GM12878 (cell line): ENCODE data around the gene NOVA2. TPM values are rescaled to one million over a fixed set of nuclear protein-coding genes. Genes with fewer than 3 reads are reported as not detected.

ENCODE experiments used
- ATAC-seq: fragments of 200-7000 bp; cut with Tn5 transposase; 3 replicates; pipeline ENCODE4 v1.9.1; 2020; ENCODE audit warnings: mild to moderate bottlenecking, moderate library complexity
- BruUV-seq: library from RNA; stranded (reverse); fragments of 400-500 nt; replicated peaks from 2 replicates; lab custom pipeline; 2021; lab: Mats Ljungman, UMichigan
- CTCF ChIA-PET: fragments of 300-600 bp; sonication (Branson Sonifier 250); formaldehyde crosslinking; extraction: SDS; loops from one replicate; lab custom pipeline; 2021; ENCODE audit warnings: inconsistent platforms; lab: Yijun Ruan, JAX
- POLR2A ChIA-PET: fragments of 350-600 bp; formaldehyde crosslinking; extraction: SDS; loops from one replicate; lab custom pipeline; 2021; ENCODE audit warnings: inconsistent platforms; lab: Charles Lee
- RAD21 ChIA-PET: fragments of 300-600 bp; sonication (Branson Sonifier 250); formaldehyde crosslinking; loops from one replicate; lab custom pipeline; 2023; ENCODE audit warnings: antibody characterized with exemption; ENCODE audit not compliant: unreplicated experiment; lab: Charles Lee
- SMC1A ChIA-PET: fragments of 300-600 bp; sonication (Branson Sonifier 250); formaldehyde crosslinking; loops from one replicate; lab custom pipeline; 2023; ENCODE audit not compliant: unreplicated experiment, uncharacterized antibody; lab: Charles Lee
- DNase-seq: peaks from one replicate; pipeline ENCODE4 v3.0.0-alpha.2; 2011; ENCODE audit warnings: low read depth, low spot score
- FAIRE-seq: peaks from 3 replicates; lab custom pipeline; 2011; peaks lifted over from hg19 to GRCh38; lab: Jason Lieb, UNC
- H2AFZ ChIP-seq: 2 replicates; pipeline ENCODE4 v1.6.0; 2011; ENCODE audit warnings: low read depth, low read length, control low read depth; ENCODE audit not compliant: control insufficient read depth
- H3K27ac ChIP-seq: 2 replicates; pipeline ENCODE4 v1.5.1; 2011; ENCODE audit warnings: control low read depth; ENCODE audit not compliant: control insufficient read depth, insufficient read depth
- H3K27me3 ChIP-seq, 2 experiments: replicated peaks in 1 of 2; 2 replicates each; pipeline versions ENCODE4 v1.6.0 to v1.6.1; 2011; ENCODE audit warnings: low read length in 1 of 2; ENCODE audit not compliant: control insufficient read depth in 2 of 2, insufficient read depth in 2 of 2
- H3K36me3 ChIP-seq, 2 experiments: 2 replicates each; pipeline ENCODE4 v1.5.1; 2011; ENCODE audit warnings: low read length in 1 of 2; ENCODE audit not compliant: control insufficient read depth in 2 of 2, insufficient read depth in 2 of 2
- H3K4me1 ChIP-seq: 2 replicates; pipeline ENCODE4 v1.6.1; 2011; ENCODE audit warnings: mild to moderate bottlenecking, low read length, moderate library complexity, mixed read lengths; ENCODE audit not compliant: control insufficient read depth, insufficient read depth
- H3K4me2 ChIP-seq: 2 replicates; pipeline ENCODE4 v1.6.0; 2011; ENCODE audit warnings: control low read depth; ENCODE audit not compliant: control insufficient read depth, insufficient read depth
- H3K4me3 ChIP-seq: fragments of 200-600 bp; sonication (generic); 2 replicates; pipeline ENCODE4 v1.5.1; 2016
- H3K79me2 ChIP-seq: 2 replicates; pipeline ENCODE4 v1.6.0; 2011; ENCODE audit warnings: low read length; ENCODE audit not compliant: control insufficient read depth, insufficient read depth
- H3K9ac ChIP-seq: 2 replicates; pipeline ENCODE4 v1.8.0; 2011; ENCODE audit warnings: low read length, control low read depth, mixed read lengths; ENCODE audit not compliant: control insufficient read depth, insufficient read depth
- H3K9me3 ChIP-seq: replicated peaks from 3 replicates; pipeline ENCODE4 v1.5.1; 2011; ENCODE audit warnings: mild to moderate bottlenecking, low read length; ENCODE audit not compliant: control insufficient read depth, insufficient read depth
- H4K20me1 ChIP-seq: 2 replicates; pipeline ENCODE4 v1.6.0; 2011; ENCODE audit not compliant: control insufficient read depth, insufficient read depth
- ATF7 ChIP-seq: fragments of 450-650 bp; IDR thresholded peaks from 2 replicates; pipeline ENCODE4 v1.6.1; 2016; ENCODE audit warnings: low read depth, mild to moderate bottlenecking
- CREM ChIP-seq: IDR thresholded peaks from 2 replicates; pipeline ENCODE4 v1.6.1; 2014; ENCODE audit warnings: antibody characterized with exemption, low read depth
- FOS ChIP-seq: IDR thresholded peaks from 3 replicates; pipeline ENCODE4 v1.6.1; 2011; ENCODE audit warnings: borderline replicate concordance; ENCODE audit not compliant: insufficient read length; ENCODE audit errors: extremely low read depth
- GATAD2B ChIP-seq: fragments of 450-650 bp; conservative IDR thresholded peaks from 2 replicates; pipeline ENCODE4 v1.6.1; 2017; ENCODE audit warnings: low read depth, mild to moderate bottlenecking, moderate library complexity
- HDGF ChIP-seq: fragments of 450-650 bp; IDR thresholded peaks from 2 replicates; pipeline ENCODE4 v1.6.1; 2016; ENCODE audit warnings: antibody characterized with exemption
- JUNB ChIP-seq: IDR thresholded peaks from 2 replicates; pipeline ENCODE4 v1.6.1; 2016; ENCODE audit warnings: antibody characterized with exemption, mild to moderate bottlenecking
- MEF2B ChIP-seq: fragments of 450-650 bp; IDR thresholded peaks from 2 replicates; pipeline ENCODE4 v1.6.1; 2018; ENCODE audit warnings: mild to moderate bottlenecking, moderate library complexity; ENCODE audit not compliant: partially characterized antibody, poor library complexity, severe bottlenecking
- NBN ChIP-seq: fragments of 450-650 bp; IDR thresholded peaks from 2 replicates; pipeline ENCODE4 v1.6.1; 2016
- NFYA ChIP-seq: IDR thresholded peaks from 2 replicates; pipeline ENCODE4 v1.6.1; 2011; ENCODE audit warnings: low read depth, mild to moderate bottlenecking, low read length, improper control_type of control experiment, borderline replicate concordance
- NR2F1 ChIP-seq: fragments of 450-650 bp; conservative IDR thresholded peaks from 2 replicates; pipeline ENCODE4 v1.6.1; 2017; ENCODE audit warnings: mild to moderate bottlenecking
- WGBS: methylation state at CpG from one replicate; pipeline ENCODE4 v1.1.6; 2016; ENCODE audit warnings: low lambda C conversion rate; ENCODE audit not compliant: insufficient replicate concordance, insufficient coverage; ENCODE audit errors: missing lambda C conversion rate; 5-methylcytosine and 5-hydroxymethylcytosine counted together
- in situ Hi-C: fragments of 300-500 bp; cut with MboI; formaldehyde crosslinking; loops from 9 replicates; pipeline ENCODE4 v1.14.3; 2018; ENCODE audit warnings: mixed read lengths
- intact Hi-C: fragments of 100-400 bp; cut with micrococcal nuclease; formaldehyde crosslinking; loops from one replicate; pipeline ENCODE4 v1.14.2; 2022; ENCODE audit not compliant: unreplicated experiment
- polyA plus RNA-seq, 11 experiments: library from polyadenylated mRNA; depleted of rRNA in 4 of 11; unstranded in 6 of 11; stranded (reverse) in 5 of 11; fragments of >200 nt; fragmentation: Nextera tagmentation in 4 of 11; fragmentation: Illumina TruSeq in 1 of 11; extraction: Ambion mirVana in 4 of 11; extraction: Trizol in 1 of 11; gene quantifications; 1 replicate in 1 of 11; 2 replicates in 10 of 11; pipeline versions ENCODE4 v1.2.1 to v1.2.3, GENCODE V29; 2011 to 2016; ENCODE audit warnings: inconsistent platforms in 2 of 11, missing spikeins in 2 of 11, low read depth in 1 of 11
- total RNA-seq, 4 experiments: library from RNA; depleted of rRNA in 3 of 4; stranded (reverse); fragments of >200 nt in 3 of 4; fragmentation: Illumina TruSeq in 1 of 4; extraction: Trizol in 1 of 4; gene quantifications; 2 replicates each; pipeline versions ENCODE4 v1.2.1 to v1.2.3, GENCODE V29; 2013 to 2021

The NOVA2 gene
- total and polyA plus RNA-seq, 10 of the 15 experiments (the other 5 are each of a cell fraction or from before 2014, with no cell fraction given), result under 0.01 to 0.44 (median 0.03) TPM; not detected in 4

DNA sequence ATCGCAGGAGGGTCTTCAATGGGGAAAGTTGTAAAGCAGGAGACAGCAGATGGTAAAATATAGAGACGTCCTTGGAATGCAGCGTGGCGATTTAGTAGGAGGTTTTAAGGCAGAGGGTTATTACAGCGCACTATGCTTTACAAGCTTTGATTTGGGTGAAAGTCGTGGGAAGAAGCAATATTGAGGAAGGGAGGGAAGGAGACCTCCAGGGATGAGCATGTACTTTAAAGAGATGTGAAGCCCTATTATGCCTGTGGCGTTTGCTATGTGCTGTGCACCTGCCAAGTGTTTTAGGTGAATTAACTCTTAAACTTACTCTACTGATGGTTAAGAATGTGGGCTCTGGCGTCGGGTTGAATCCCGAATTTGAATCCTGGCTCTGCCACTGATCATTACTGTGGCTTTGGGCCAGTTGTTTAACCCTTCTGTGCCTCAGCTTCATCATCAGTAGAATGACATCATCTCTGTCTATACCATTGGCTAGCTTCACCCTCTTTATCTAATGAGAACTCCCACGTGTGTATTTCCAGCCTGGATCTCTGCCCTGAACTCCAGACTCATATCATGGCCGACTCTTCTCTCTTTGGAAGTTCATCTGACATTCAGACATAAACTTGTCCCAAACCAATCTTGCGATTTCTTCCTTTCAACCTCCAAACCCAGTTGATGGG is 22.2 kb upstream of the NOVA2 start:
- intact Hi-C loops, result loop anchor here (10.0 kb wide), 1 partner anchor 181 kb away; the partner anchor contains the start of gene RSPH6A
- POLR2A ChIA-PET, result interaction anchor here (0.6 to 2.7 kb wide), 13 partner anchors 17 to 662 kb away, joined by 3 to 10 read pairs (median 4); partner anchors contain the start of genes IRF2BP1, MYPOP, SIX5 and SYMPK
- RAD21 ChIA-PET, result interaction anchor here (1.0 to 2.0 kb wide), 4 partner anchors 110 to 179 kb away, joined by 3 to 14 read pairs (median 6); partner anchors contain the start of genes FOXA3, IRF2BP1 and SYMPK

More for the DNA sequence above, 22.2 kb upstream of the NOVA2 start:
- H3K27me3 ChIP-seq, result no peaks in the 10 kb centered on the region
- peak overlapping the region; percentile 75 for H3K9ac ChIP-seq
- TF ChIP-seq CREM (no peak), HDGF (0 out of 2 replicates have a peak, but pooled peaks have one; percentile 13), NBN (0 out of 2 replicates have a peak, but pooled peaks have one; percentile 16), ATF7 (peak; percentile 77; the same call in 1 of the 2 replicates), MEF2B (no peak), NFYA (no peak), JUNB (no peak), NR2F1 (no peak), FOS (no peak), GATAD2B (0 out of 2 replicates have a peak, but pooled peaks have one; percentile 16)
- CTCF ChIA-PET, result interaction anchor here (0.7 to 3.7 kb wide), 12 partner anchors 11 to 666 kb away, joined by 3 to 12 read pairs (median 4); partner anchors contain the start of genes SIX5 and SYMPK
- peak overlapping the region; percentile 66 for H3K27ac ChIP-seq
- H3K4me2 ChIP-seq, result peak overlapping the region; percentile 97
- BruUV-seq, result TSS peak; percentile 88
- in situ Hi-C loops, result no loop called here
- SMC1A ChIA-PET, result interaction anchor here (0.6 to 1.0 kb wide), 4 partner anchors 10 to 135 kb away, joined by 3 to 4 read pairs (median 3); partner anchors contain the start of genes IRF2BP1 and MYPOP
- H3K36me3 ChIP-seq, result no peaks in the 10 kb centered on the region
- H4K20me1 ChIP-seq, result no peaks in the 10 kb centered on the region
- peaks cover 9% of the 10 kb centered on the region for H3K79me2 ChIP-seq
- H2AFZ ChIP-seq, result peak overlapping the region; percentile 5
- peaks cover 14% of the 10 kb centered on the region for H3K4me1 ChIP-seq
- peak overlapping the region; percentile 86 for H3K4me3 ChIP-seq
- no peaks in the 10 kb centered on the region; the same call in 2 of the 3 replicates for H3K9me3 ChIP-seq
- DNase-seq, result no peak
- no peak for ATAC-seq
- 23% methylated on average over 13 of the region's 13 CpGs for WGBS
- FAIRE-seq, result peak; percentile 75
